Measurements from ENCODE around the gene TMEM91.
"Not testable (repeated sequence)": the region's sequence is repeated elsewhere in the genome, so short reads cannot be mapped to it uniquely, and the experiment has no call there.

Gene TMEM91

GRCh38 chr19:41334793-41335192, 41.5 kb upstream of the TMEM91 start:
- peaks cover 29% of the 10 kb centered on the region for H3K4me1 ChIP-seq (ENCODE audit: control insufficient read depth, insufficient read depth, low read length, poor library complexity, severe bottlenecking)
- DNase-seq: no peak
- no peaks in the 10 kb centered on the region for H3K27me3 ChIP-seq (replicated peaks; ENCODE audit: control insufficient read depth, insufficient read depth, low read length, poor library complexity, severe bottlenecking)
- no peak overlapping the region for H3K27ac ChIP-seq (ENCODE audit: insufficient read depth, low read length, poor library complexity, severe bottlenecking)
- H3K9me3 ChIP-seq (ENCODE audit: control insufficient read depth, low read length): no peaks in the 10 kb centered on the region
- H3K36me3 ChIP-seq (ENCODE audit: control insufficient read depth, insufficient read depth, low read length): peaks cover 79% of the 10 kb centered on the region
- no peak overlapping the region for H3K4me3 ChIP-seq (ENCODE audit: insufficient read depth, low read depth, low read length, poor library complexity, severe bottlenecking)

- Histone ChIP-seq H3K4me3 (ENCODE audit: insufficient read depth, low read depth, low read length, poor library complexity, severe bottlenecking) (no peak overlapping the region), H3K27me3 (replicated peaks; ENCODE audit: control insufficient read depth, insufficient read depth, low read length, poor library complexity, severe bottlenecking) (no peaks in the 10 kb centered on the region), H3K4me1 (ENCODE audit: control insufficient read depth, insufficient read depth, low read length, poor library complexity, severe bottlenecking) (peaks cover 22% of the 10 kb centered on the region), H3K27ac (ENCODE audit: insufficient read depth, low read length, poor library complexity, severe bottlenecking) (no peak overlapping the region), H3K9me3 (ENCODE audit: control insufficient read depth, low read length) (no peaks in the 10 kb centered on the region), H3K36me3 (ENCODE audit: control insufficient read depth, insufficient read depth, low read length) (peaks cover 81% of the 10 kb centered on the region)
- no peak for DNase-seq
These were observed 40.9 kb upstream of the TMEM91 start for GRCh38 chr19:41335467-41335866.

GRCh38 chr19:41339936-41340335, 36.4 kb upstream of the TMEM91 start:
- Histone ChIP-seq H3K4me1 (ENCODE audit: control insufficient read depth, insufficient read depth, low read length, poor library complexity, severe bottlenecking) (peaks cover 24% of the 10 kb centered on the region), H3K4me3 (ENCODE audit: insufficient read depth, low read depth, low read length, poor library complexity, severe bottlenecking) (no peak overlapping the region), H3K27ac (ENCODE audit: insufficient read depth, low read length, poor library complexity, severe bottlenecking) (no peak overlapping the region), H3K9me3 (ENCODE audit: control insufficient read depth, low read length) (no peaks in the 10 kb centered on the region), H3K36me3 (ENCODE audit: control insufficient read depth, insufficient read depth, low read length) (peaks cover 80% of the 10 kb centered on the region), H3K27me3 (replicated peaks; ENCODE audit: control insufficient read depth, insufficient read depth, low read length, poor library complexity, severe bottlenecking) (no peaks in the 10 kb centered on the region)
- no peak for DNase-seq

GRCh38 chr19:41341669-41342490, 34.5 kb upstream of the TMEM91 start:
- no peak for DNase-seq
- H3K27ac ChIP-seq (ENCODE audit: insufficient read depth, low read length, poor library complexity, severe bottlenecking): no peak overlapping the region
- H3K4me1 ChIP-seq (ENCODE audit: control insufficient read depth, insufficient read depth, low read length, poor library complexity, severe bottlenecking): peaks cover 24% of the 10 kb centered on the region
- H3K27me3 ChIP-seq (replicated peaks; ENCODE audit: control insufficient read depth, insufficient read depth, low read length, poor library complexity, severe bottlenecking): no peaks in the 10 kb centered on the region
- H3K4me3 ChIP-seq (ENCODE audit: insufficient read depth, low read depth, low read length, poor library complexity, severe bottlenecking): no peak overlapping the region
- no peaks in the 10 kb centered on the region for H3K9me3 ChIP-seq (ENCODE audit: control insufficient read depth, low read length)
- peaks cover 79% of the 10 kb centered on the region for H3K36me3 ChIP-seq (ENCODE audit: control insufficient read depth, insufficient read depth, low read length)

- H3K36me3 ChIP-seq (ENCODE audit: control insufficient read depth, insufficient read depth, low read length): peaks cover 72% of the 10 kb centered on the region
- no peak overlapping the region for H3K4me3 ChIP-seq (ENCODE audit: insufficient read depth, low read depth, low read length, poor library complexity, severe bottlenecking)
- no peaks in the 10 kb centered on the region for H3K9me3 ChIP-seq (ENCODE audit: control insufficient read depth, low read length)
- peak overlapping the region; percentile 40 for H3K27ac ChIP-seq (ENCODE audit: insufficient read depth, low read length, poor library complexity, severe bottlenecking)
- H3K4me1 ChIP-seq (ENCODE audit: control insufficient read depth, insufficient read depth, low read length, poor library complexity, severe bottlenecking): peaks cover 33% of the 10 kb centered on the region
- no peak for DNase-seq
- no peaks in the 10 kb centered on the region for H3K27me3 ChIP-seq (replicated peaks; ENCODE audit: control insufficient read depth, insufficient read depth, low read length, poor library complexity, severe bottlenecking)
These were observed 32.2 kb upstream of the TMEM91 start for GRCh38 chr19:41344162-41344561.

- DNase-seq: not testable (repeated sequence)
- H3K4me1 ChIP-seq (ENCODE audit: control insufficient read depth, insufficient read depth, low read length, poor library complexity, severe bottlenecking): peaks cover 44% of the 10 kb centered on the region
- peaks cover 48% of the 10 kb centered on the region for H3K36me3 ChIP-seq (ENCODE audit: control insufficient read depth, insufficient read depth, low read length)
These were observed 29.4 kb upstream of the TMEM91 start for GRCh38 chr19:41346916-41347315.

GRCh38 chr19:41350735-41351338, 25.5 kb upstream of the TMEM91 start:
- Histone ChIP-seq H3K36me3 (ENCODE audit: control insufficient read depth, insufficient read depth, low read length) (peaks cover 27% of the 10 kb centered on the region), H3K4me1 (ENCODE audit: control insufficient read depth, insufficient read depth, low read length, poor library complexity, severe bottlenecking) (peaks cover 42% of the 10 kb centered on the region), H3K27ac (ENCODE audit: insufficient read depth, low read length, poor library complexity, severe bottlenecking) (peak overlapping the region; percentile 95), H3K27me3 (replicated peaks; ENCODE audit: control insufficient read depth, insufficient read depth, low read length, poor library complexity, severe bottlenecking) (no peaks in the 10 kb centered on the region), H3K4me3 (ENCODE audit: insufficient read depth, low read depth, low read length, poor library complexity, severe bottlenecking) (peak overlapping the region; percentile 99), H3K9me3 (ENCODE audit: control insufficient read depth, low read length) (no peaks in the 10 kb centered on the region)
- DNase-seq: no peak

More at GRCh38 chr19:41346916-41347315, 29.4 kb upstream of the TMEM91 start:
- H3K4me3 ChIP-seq (ENCODE audit: insufficient read depth, low read depth, low read length, poor library complexity, severe bottlenecking); H3K9me3 ChIP-seq (ENCODE audit: control insufficient read depth, low read length); H3K27ac ChIP-seq (ENCODE audit: insufficient read depth, low read length, poor library complexity, severe bottlenecking); H3K27me3 ChIP-seq (replicated peaks; ENCODE audit: control insufficient read depth, insufficient read depth, low read length, poor library complexity, severe bottlenecking): not testable (repeated sequence)

GRCh38 chr19:41351339-41352245, 24.7 kb upstream of the TMEM91 start:
- no peaks in the 10 kb centered on the region for H3K9me3 ChIP-seq (ENCODE audit: control insufficient read depth, low read length)
- H3K4me1 ChIP-seq (ENCODE audit: control insufficient read depth, insufficient read depth, low read length, poor library complexity, severe bottlenecking): peaks cover 50% of the 10 kb centered on the region
- peaks cover 19% of the 10 kb centered on the region for H3K36me3 ChIP-seq (ENCODE audit: control insufficient read depth, insufficient read depth, low read length)
- H3K27me3 ChIP-seq (replicated peaks; ENCODE audit: control insufficient read depth, insufficient read depth, low read length, poor library complexity, severe bottlenecking): no peaks in the 10 kb centered on the region
- DNase-seq: peak; percentile 86 to 90 (median 89)
- H3K27ac ChIP-seq (ENCODE audit: insufficient read depth, low read length, poor library complexity, severe bottlenecking): peak overlapping the region; percentile 95
- peak overlapping the region; percentile 99 for H3K4me3 ChIP-seq (ENCODE audit: insufficient read depth, low read depth, low read length, poor library complexity, severe bottlenecking)

GRCh38 chr19:41352279-41352608, 24.1 kb upstream of the TMEM91 start:
- Histone ChIP-seq H3K9me3 (ENCODE audit: control insufficient read depth, low read length) (no peaks in the 10 kb centered on the region), H3K36me3 (ENCODE audit: control insufficient read depth, insufficient read depth, low read length) (peaks cover 13% of the 10 kb centered on the region), H3K27ac (ENCODE audit: insufficient read depth, low read length, poor library complexity, severe bottlenecking) (peak overlapping the region; percentile 95), H3K4me1 (ENCODE audit: control insufficient read depth, insufficient read depth, low read length, poor library complexity, severe bottlenecking) (peaks cover 57% of the 10 kb centered on the region), H3K27me3 (replicated peaks; ENCODE audit: control insufficient read depth, insufficient read depth, low read length, poor library complexity, severe bottlenecking) (no peaks in the 10 kb centered on the region), H3K4me3 (ENCODE audit: insufficient read depth, low read depth, low read length, poor library complexity, severe bottlenecking) (peak overlapping the region; percentile 99)
- no peak for DNase-seq
